ENCODE results near the gene SLC38A3. TPM values are rescaled to one million over a fixed set of nuclear protein-coding genes. Genes with fewer than 3 reads are reported as not detected.

SLC38A3 gene
- total and polyA plus RNA-seq, 2 experiments from 2014 or later: 0.36 TPM; not detected in 1

GRCh38 chr3:50270422-50271224, 65.6 kb downstream of the SLC38A3 start:
- Histone ChIP-seq H2AFZ (no peak overlapping the region), H3K27ac (no peak overlapping the region), H3K79me2 (ENCODE audit: insufficient read depth) (no peaks in the 10 kb centered on the region), H3K27me3 (replicated peaks; ENCODE audit: insufficient read depth) (no peaks in the 10 kb centered on the region), H3K4me1 (ENCODE audit: insufficient read depth) (peaks cover 28% of the 10 kb centered on the region), H4K20me1 (ENCODE audit: insufficient read depth) (no peaks in the 10 kb centered on the region), H3K9ac (peak overlapping the region; percentile 43; the same call in 1 of the 2 replicates), H3K36me3 (ENCODE audit: low read depth) (no peaks in the 10 kb centered on the region), H3K4me2 (ENCODE audit: unreplicated experiment) (peak overlapping the region; percentile 58), H3F3A (ENCODE audit: insufficient read depth) (peaks cover 13% of the 10 kb centered on the region; the same call in 1 of the 2 replicates), H3K9me3 (ENCODE audit: low read depth) (no peaks in the 10 kb centered on the region), H3K9me2 (ENCODE audit: insufficient read depth) (no peaks in the 10 kb centered on the region), H3K4me3 (no peak overlapping the region)
- peak; percentile 39 for DNase-seq
- 65 to 68% methylated on average over 19 of the region's 19 CpGs for WGBS, 2 experiments (ENCODE audit: low coverage in 1 of 2, low lambda C conversion rate in 2 of 2, missing lambda C conversion rate in 2 of 2)
- in situ Hi-C loops (cut with MboI): loop anchor here (5.0 kb wide), 1 partner anchor 73 kb away; no protein-coding TSS in a partner anchor
- no peak for TF ChIP-seq EZH2 (IDR thresholded peaks at IDR 0.05; ENCODE audit: insufficient read depth, poor library complexity, severe bottlenecking)
- TF ChIP-seq EZH2phosphoT487 (IDR thresholded peaks at IDR 0.05; ENCODE audit: insufficient read depth, low read depth): no peak

MicroRNAs within 50 kb of the gene (microRNA counts, 767-probe panel; counts per million panel counts)
- 447 counts per million, percentile 86 among the panel's probes with 10 or more counts for microRNA hsa-miR-566

Small RNA genes lying within 50 kb of the gene (microRNA-seq; reads per million reads assigned to microRNA genes)
- gene MIR566 (ENCODE audit: borderline number of aligned reads) (not detected), gene MIR5787 (ENCODE audit: borderline number of aligned reads) (not detected)

Small RNA genes lying within 50 kb of the gene (small RNA-seq; reads per million reads assigned to genes)
- gene MIR566 (ENCODE audit: low read depth, low replicate concordance) (not detected), gene MIR5787 (ENCODE audit: low read depth, low replicate concordance) (not detected)

Other genes starting within 250 kb of the SLC38A3 start
- 86.1 and 152 TPM in 2 replicates for gene RBM5, start 116.4 kb upstream of the SLC38A3 start, total RNA-seq (2014; rRNA removed; shearing (Covaris generic))
- 44.5 and 55.0 TPM in 2 replicates for gene RBM5, start 116.4 kb upstream of the SLC38A3 start, polyA plus RNA-seq (2016; fragmentation: Nextera tagmentation; extraction: Ambion mirVana)
- 3.2 and 3.5 TPM in 2 replicates for gene SEMA3F, start 49.9 kb upstream of the SLC38A3 start, total RNA-seq (2014; rRNA removed; shearing (Covaris generic))
- 0.25 and 0.54 TPM in 2 replicates for gene SEMA3F, start 49.9 kb upstream of the SLC38A3 start, polyA plus RNA-seq (2016; fragmentation: Nextera tagmentation; extraction: Ambion mirVana)
- gene GNAT1, start 13.7 kb upstream of the SLC38A3 start, total RNA-seq (2014; rRNA removed; shearing (Covaris generic)): not detected in 2 replicates
- gene GNAT1, start 13.7 kb upstream of the SLC38A3 start, polyA plus RNA-seq (2016; fragmentation: Nextera tagmentation; extraction: Ambion mirVana): not detected in 2 replicates
- 393 and 427 TPM in 2 replicates for gene GNAI2, start 30.9 kb downstream of the SLC38A3 start, total RNA-seq (2014; rRNA removed; shearing (Covaris generic))
- 424 and 426 TPM in 2 replicates for gene GNAI2, start 30.9 kb downstream of the SLC38A3 start, polyA plus RNA-seq (2016; fragmentation: Nextera tagmentation; extraction: Ambion mirVana)
- gene SEMA3B, start 63.9 kb downstream of the SLC38A3 start, total RNA-seq (2014; rRNA removed; shearing (Covaris generic)): 8.8 and 13.3 TPM in 2 replicates
- gene SEMA3B, start 63.9 kb downstream of the SLC38A3 start, polyA plus RNA-seq (2016; fragmentation: Nextera tagmentation; extraction: Ambion mirVana): 7.6 and 8.4 TPM in 2 replicates
- not detected in 2 replicates for gene LSMEM2, start 73.8 kb downstream of the SLC38A3 start, total RNA-seq (2014; rRNA removed; shearing (Covaris generic))
- not detected in 2 replicates for gene LSMEM2, start 73.8 kb downstream of the SLC38A3 start, polyA plus RNA-seq (2016; fragmentation: Nextera tagmentation; extraction: Ambion mirVana)
- gene IFRD2, start 87.2 kb downstream of the SLC38A3 start, total RNA-seq (2014; rRNA removed; shearing (Covaris generic)): 86.6 and 90.2 TPM in 2 replicates
- 85.4 and 90.6 TPM in 2 replicates for gene IFRD2, start 87.2 kb downstream of the SLC38A3 start, polyA plus RNA-seq (2016; fragmentation: Nextera tagmentation; extraction: Ambion mirVana)
- gene HYAL3, start 94.1 kb downstream of the SLC38A3 start, total RNA-seq (2014; rRNA removed; shearing (Covaris generic)): 3.0 and 9.6 TPM in 2 replicates
- 5.7 and 7.6 TPM in 2 replicates for gene HYAL3, start 94.1 kb downstream of the SLC38A3 start, polyA plus RNA-seq (2016; fragmentation: Nextera tagmentation; extraction: Ambion mirVana)
- gene NAA80, start 94.1 kb downstream of the SLC38A3 start, total RNA-seq (2014; rRNA removed; shearing (Covaris generic)): 7.8 and 10.2 TPM in 2 replicates
- gene NAA80, start 94.1 kb downstream of the SLC38A3 start, polyA plus RNA-seq (2016; fragmentation: Nextera tagmentation; extraction: Ambion mirVana): 10.8 and 11.1 TPM in 2 replicates
- 0.51 TPM in 1 of 2 replicates, not detected in the other for gene HYAL1, start 98.3 kb downstream of the SLC38A3 start, total RNA-seq (2014; rRNA removed; shearing (Covaris generic))
- gene HYAL1, start 98.3 kb downstream of the SLC38A3 start, polyA plus RNA-seq (2016; fragmentation: Nextera tagmentation; extraction: Ambion mirVana): 0.09 and 0.20 TPM in 2 replicates
- 47.8 and 48.0 TPM in 2 replicates for gene HYAL2, start 117.5 kb downstream of the SLC38A3 start, total RNA-seq (2014; rRNA removed; shearing (Covaris generic))
- 33.6 and 35.8 TPM in 2 replicates for gene HYAL2, start 117.5 kb downstream of the SLC38A3 start, polyA plus RNA-seq (2016; fragmentation: Nextera tagmentation; extraction: Ambion mirVana)
- 14.3 and 32.5 TPM in 2 replicates for gene TUSC2, start 123.0 kb downstream of the SLC38A3 start, total RNA-seq (2014; rRNA removed; shearing (Covaris generic))
- gene TUSC2, start 123.0 kb downstream of the SLC38A3 start, polyA plus RNA-seq (2016; fragmentation: Nextera tagmentation; extraction: Ambion mirVana): 45.7 and 46.5 TPM in 2 replicates
- gene RASSF1, start 135.6 kb downstream of the SLC38A3 start, total RNA-seq (2014; rRNA removed; shearing (Covaris generic)): 57.5 and 68.7 TPM in 2 replicates
- gene RASSF1, start 135.6 kb downstream of the SLC38A3 start, polyA plus RNA-seq (2016; fragmentation: Nextera tagmentation; extraction: Ambion mirVana): 56.4 and 59.0 TPM in 2 replicates
- 1.5 TPM in 1 of 2 replicates, not detected in the other for gene ZMYND10, start 140.5 kb downstream of the SLC38A3 start, total RNA-seq (2014; rRNA removed; shearing (Covaris generic))
- gene ZMYND10, start 140.5 kb downstream of the SLC38A3 start, polyA plus RNA-seq (2016; fragmentation: Nextera tagmentation; extraction: Ambion mirVana): 0.61 and 0.90 TPM in 2 replicates
- 17.9 and 20.2 TPM in 2 replicates for gene NPRL2, start 145.5 kb downstream of the SLC38A3 start, total RNA-seq (2014; rRNA removed; shearing (Covaris generic))
- 22.9 and 28.9 TPM in 2 replicates for gene NPRL2, start 145.5 kb downstream of the SLC38A3 start, polyA plus RNA-seq (2016; fragmentation: Nextera tagmentation; extraction: Ambion mirVana)
- 29.0 and 37.7 TPM in 2 replicates for gene CYB561D2, start 145.6 kb downstream of the SLC38A3 start, total RNA-seq (2014; rRNA removed; shearing (Covaris generic))
- 28.3 and 31.5 TPM in 2 replicates for gene CYB561D2, start 145.6 kb downstream of the SLC38A3 start, polyA plus RNA-seq (2016; fragmentation: Nextera tagmentation; extraction: Ambion mirVana)
- gene TMEM115, start 154.2 kb downstream of the SLC38A3 start, total RNA-seq (2014; rRNA removed; shearing (Covaris generic)): 68.4 and 95.4 TPM in 2 replicates
- gene TMEM115, start 154.2 kb downstream of the SLC38A3 start, polyA plus RNA-seq (2016; fragmentation: Nextera tagmentation; extraction: Ambion mirVana): 73.1 and 78.1 TPM in 2 replicates

Data from GM23248 (cell line).